HT1080 (cell line): Measurements from ENCODE around the gene ORC6. TPM values are rescaled to one million over a fixed set of nuclear protein-coding genes. Genes with fewer than 3 reads are reported as not detected.

Source experiments
- DNase-seq: peaks from one replicate; pipeline ENCODE4 v3.0.0-alpha.2; 2015; ENCODE audit warnings: low read depth
- total RNA-seq: library from RNA; depleted of rRNA; stranded (reverse); fragments of >200 nt; shearing (Covaris generic); gene quantifications from 2 replicates; pipeline ENCODE4 v1.2.3, GENCODE V29; 2014; rRNA removed

ORC6 gene
- total RNA-seq, 1 experiment from 2014 or later = 44.9 TPM

DNA sequence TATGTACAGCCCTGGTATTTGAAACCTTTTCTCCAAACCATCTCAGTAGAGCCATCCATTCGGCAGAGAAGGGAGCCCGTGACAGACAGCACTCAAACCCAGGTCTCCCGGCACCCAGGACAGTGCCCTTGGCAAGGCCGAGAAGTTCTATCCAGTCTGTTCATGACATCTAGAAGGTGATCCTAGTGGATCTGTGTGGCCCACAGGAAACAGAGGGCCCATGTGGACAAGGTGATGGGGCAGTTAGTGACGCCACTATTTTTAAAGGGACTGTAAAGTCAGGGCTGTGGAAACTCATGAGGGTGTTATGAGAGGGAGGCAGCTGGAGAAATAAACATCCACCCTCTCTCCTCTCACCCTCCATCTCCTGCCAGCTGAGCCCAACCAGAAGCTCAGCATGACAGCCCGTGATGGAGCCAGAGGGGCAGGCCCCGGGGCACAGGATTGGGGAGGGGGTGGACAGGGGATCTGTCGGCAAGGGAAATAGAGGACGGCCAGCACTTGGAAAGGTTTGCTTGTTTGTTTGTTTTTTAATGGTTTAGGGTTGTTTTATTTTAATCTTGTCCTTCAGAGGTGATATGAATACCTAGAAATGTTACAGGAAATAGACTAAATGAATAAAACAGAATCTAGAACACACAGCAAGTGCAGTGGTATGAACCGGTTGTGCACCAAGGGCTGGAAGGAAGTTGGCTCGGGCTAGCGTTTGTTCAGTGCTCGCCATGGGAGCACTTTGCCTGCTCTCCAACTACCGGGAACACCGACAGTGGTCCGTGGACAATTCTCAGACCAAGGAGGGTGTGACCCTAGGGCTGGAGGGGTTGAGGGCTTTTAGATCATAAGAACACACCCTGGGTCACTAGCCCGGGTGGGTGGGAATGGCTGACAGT is 41.6 kb downstream of the ORC6 start:
- no peak for DNase-seq

GRCh38 chr16:46731691-46732555 is 42.5 kb downstream of the ORC6 start:
- DNase-seq = peak; percentile 10

GRCh38 chr16:46732561-46732960 is 43.1 kb downstream of the ORC6 start:
- no peak for DNase-seq

- no peak for DNase-seq
Measured at GRCh38 chr16:46733319-46733830, 43.9 kb downstream of the ORC6 start.

DNA sequence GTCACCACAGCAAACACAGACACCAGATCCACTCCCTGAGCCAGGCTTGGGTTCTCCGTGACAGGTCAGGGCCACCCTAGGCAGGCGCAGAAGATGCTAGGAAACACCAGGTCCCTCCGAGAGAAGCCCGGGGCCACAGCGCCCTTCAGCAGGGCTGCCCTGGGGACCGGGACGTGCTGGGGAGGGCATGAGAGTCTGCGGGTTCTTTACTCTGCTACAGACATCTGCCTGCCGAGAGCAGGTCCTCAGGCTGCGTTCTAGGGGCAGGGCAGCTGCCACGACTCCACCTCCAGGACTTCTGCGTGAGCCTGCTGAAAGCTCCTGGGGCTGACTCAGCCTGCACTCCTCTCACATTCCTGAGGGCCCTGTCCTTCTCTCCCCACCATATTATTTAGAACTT is 47.2 kb downstream of the ORC6 start:
- peak; percentile 13 for DNase-seq

DNA sequence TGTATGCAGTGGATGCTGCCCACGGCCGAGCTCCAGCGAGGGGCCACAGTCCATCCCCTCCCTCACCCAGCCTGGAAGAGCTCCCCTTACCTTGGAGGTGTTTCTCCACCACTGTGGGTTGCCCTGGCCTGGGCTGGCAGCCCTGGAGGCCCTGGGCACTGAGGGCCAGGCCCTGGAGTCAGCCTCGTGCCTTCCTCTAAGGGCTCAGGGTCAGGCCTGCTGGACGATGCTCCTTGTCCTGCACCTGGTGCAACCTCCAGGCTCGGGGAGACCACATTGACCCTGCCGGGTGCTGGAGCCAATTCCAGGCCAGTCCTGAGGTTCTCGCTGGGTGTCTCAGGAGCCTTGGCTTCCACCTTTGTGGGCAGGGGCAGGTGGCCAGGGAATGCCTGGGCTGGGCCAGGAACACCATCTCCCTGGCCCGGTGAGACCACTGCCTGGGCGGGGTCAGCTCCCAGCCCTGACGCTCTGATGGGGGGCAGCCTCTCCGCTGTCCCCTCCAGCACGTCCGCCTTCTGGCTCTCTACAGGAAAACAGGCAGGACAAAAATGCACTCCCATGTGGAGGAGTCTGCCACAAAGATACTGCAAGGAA is 48.3 kb downstream of the ORC6 start:
- no peak for DNase-seq

GRCh38 chr16:46739934-46740333 is 50.5 kb downstream of the ORC6 start:
- DNase-seq = no peak

- no peak for DNase-seq
Measured at GRCh38 chr16:46743232-46743719, 53.8 kb downstream of the ORC6 start.

DNA sequence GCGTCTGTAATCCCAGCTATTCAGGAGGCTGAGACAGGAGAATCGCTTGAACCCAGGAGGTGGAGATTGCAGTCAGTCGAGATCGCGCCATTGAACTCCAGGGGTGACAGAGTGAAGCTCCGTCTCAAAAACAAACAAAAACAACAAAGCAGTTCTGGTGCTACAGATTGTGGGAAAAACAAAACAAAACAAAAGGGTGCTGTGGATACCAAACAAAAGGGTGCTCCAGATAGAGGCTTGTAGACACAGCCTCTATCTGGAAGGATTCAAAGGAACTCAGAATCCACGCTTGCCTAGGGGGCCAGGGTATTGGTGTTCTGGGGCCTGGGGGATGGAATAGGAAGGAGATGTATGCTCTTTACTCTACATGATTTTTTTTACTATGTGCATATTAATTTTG is 56.2 kb downstream of the ORC6 start:
- no peak for DNase-seq

DNA sequence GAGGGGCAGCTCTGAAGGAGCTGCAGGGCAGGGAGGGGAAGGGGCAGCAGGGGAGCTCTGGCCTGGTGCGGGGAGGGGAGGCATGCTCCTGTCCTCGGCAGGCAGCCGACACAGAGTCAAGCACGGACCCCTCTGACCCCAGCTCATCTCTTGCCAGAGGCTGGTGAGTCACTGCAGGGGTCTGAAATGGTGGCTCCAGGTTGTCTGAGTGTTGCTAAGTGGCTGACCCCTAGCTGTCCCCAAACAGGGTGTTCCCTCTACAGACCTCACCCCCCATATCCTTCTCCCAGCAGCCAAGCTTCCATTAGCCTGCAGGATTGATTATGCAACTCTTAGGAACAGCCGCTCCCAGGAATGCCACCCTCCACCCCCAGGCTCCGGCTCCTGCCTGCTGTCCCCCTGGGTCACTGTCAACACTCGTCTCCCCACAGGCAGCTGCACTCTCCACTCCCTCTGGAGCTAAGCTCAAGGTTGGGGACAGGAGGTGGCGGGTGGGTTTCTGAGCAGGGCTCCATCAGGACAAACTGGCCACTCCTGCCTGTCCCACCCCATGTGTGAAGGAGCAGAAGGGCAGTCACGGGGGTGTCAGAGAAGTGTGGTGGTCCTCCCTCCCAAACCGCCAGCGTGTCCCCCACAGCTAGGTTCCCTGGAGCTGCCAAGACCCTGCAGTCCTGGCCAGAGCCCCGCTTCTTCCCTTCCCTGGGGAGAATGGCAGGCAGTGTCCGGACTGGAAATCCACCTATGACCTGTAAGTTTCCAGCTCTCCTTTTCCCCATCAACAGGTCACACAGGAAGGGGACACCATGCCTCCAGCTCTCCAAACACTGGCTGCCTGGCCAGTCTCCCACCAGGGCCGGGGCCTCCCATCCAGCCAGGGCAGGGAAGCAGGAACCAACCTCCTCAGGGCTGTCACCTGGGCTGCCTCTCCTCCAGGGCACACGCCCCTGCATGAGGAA is 57.6 kb downstream of the ORC6 start:
- no peak for DNase-seq

Other genes with a start within 250 kb of the ORC6 start
- gene SHCBP1, start 68.3 kb upstream of the ORC6 start, total RNA-seq = 33.3 and 38.1 TPM in 2 replicates
- gene VPS35, start 481 bp upstream of the ORC6 start, total RNA-seq = 58.9 and 66.1 TPM in 2 replicates
- 0.17 and 0.19 TPM in 2 replicates for gene MYLK3, start 58.7 kb downstream of the ORC6 start, total RNA-seq
- gene C16orf87, start 141.5 kb downstream of the ORC6 start, total RNA-seq = 3.5 and 5.6 TPM in 2 replicates
- gene GPT2, start 194.7 kb downstream of the ORC6 start, total RNA-seq = 19.6 and 20.7 TPM in 2 replicates